Pancreas (tissue), 10 donors: Measurements from ENCODE around the gene FRMD4A. TPM values are rescaled to one million over a fixed set of nuclear protein-coding genes. Genes with fewer than 3 reads are reported as not detected.
A peak's percentile ranks its signal among the peaks of the same experiment; 100 is the strongest.

Experiments used
- ATAC-seq, 4 donors: fragments of 200-7000 bp; cut with Tn5 transposase; one replicate each; pipeline versions ENCODE4 v1.8.0 to v1.9.1; 2020; ENCODE audit warnings: mild to moderate bottlenecking in 4 of 4, moderate library complexity in 4 of 4
- DNase-seq, 6 donors: peaks; one replicate each; pipeline ENCODE4 v3.0.0-alpha.2; 2020
- FAIRE-seq: peaks from 2 replicates; lab custom pipeline; 2012; peaks lifted over from hg19 to GRCh38; lab: Jason Lieb, UNC
- H3K27ac ChIP-seq, 4 donors: fragments of 200-600 bp; sonication (generic); 1 replicate in 3 of 4; 2 replicates in 1 of 4; pipeline versions ENCODE4 v1.5.0 to v1.8.0; 2020
- H3K27me3 ChIP-seq, 4 donors: fragments of 200-600 bp; one replicate each; pipeline ENCODE4 v1.8.0; 2021
- H3K36me3 ChIP-seq, 3 donors: fragments of 200-600 bp; sonication (generic) in 1 of 3; one replicate each; pipeline versions ENCODE4 v1.5.0 to v1.8.0; 2020 to 2021
- H3K4me1 ChIP-seq, 3 donors: fragments of 200-600 bp; one replicate each; pipeline ENCODE4 v1.8.0; 2021
- H3K4me3 ChIP-seq, 4 donors: fragments of 200-600 bp; sonication (generic) in 2 of 4; one replicate each; pipeline versions ENCODE4 v1.5.0 to v1.8.0; 2020 to 2021
- H3K9me3 ChIP-seq, 4 donors: fragments of 200-600 bp; one replicate each; pipeline ENCODE4 v1.8.0; 2021
- WGBS, 2 donors: extraction: QIAGEN DNeasy Blood & Tissue Kit; methylation state at CpG; one replicate each; pipeline ENCODE4 v1.1.7; 2013; 5-methylcytosine and 5-hydroxymethylcytosine counted together
- intact Hi-C, 3 donors: fragments of 100-400 bp; cut with DNase I; formaldehyde crosslinking; loops; one replicate each; pipeline versions ENCODE4 v1.11.1 to v1.14.2; 2022
- polyA plus RNA-seq, 2 donors: library from polyadenylated mRNA; stranded (reverse); fragments of 200-250 nt; gene quantifications; one replicate each; pipeline ENCODE4 v1.2.3, GENCODE V29; 2013
- total RNA-seq, 6 donors: library from RNA; stranded (reverse); fragmentation: NEBNext Ultra II Directional in 4 of 6; extraction: Animal tissue kit (Norgen Biotek cat#: 25700) in 4 of 6; gene quantifications; one replicate each; pipeline versions ENCODE4 v1.2.1 to v1.2.4, GENCODE V29; 2021 to 2023
- TF ChIP-seq, protein P1 (sequence below), 4 donors: fragments of 200-600 bp; sonication (generic) in 3 of 4; IDR thresholded peaks; one replicate each; pipeline versions ENCODE4 v1.5.0 to v1.8.0; 2021; ENCODE audit warnings: antibody characterized with exemption in 4 of 4
- donor health status: healthy with polysubstance abuse.
- donor health status: DM: no; HTN: no; CAD: no; lungs with moderate emphysema.
- donor health status: DM: no; HTN: no; CAD: no.
- donor health status: control.
- donor health status: control.
- donor health status: Bipolar disorder and iron deficiency.
- donor health status: DM: yes; HTN: yes; CAD: no.
- donor health status: DM: no; HTN: no; CAD: no.
- donor health status: DM: no; HTN: no; CAD: no.
- donor health status: DM: yes; HTN: yes; CAD: no.

The FRMD4A gene
- total and polyA plus RNA-seq, 8 donors, result 13.5 to 27.5 (median 18.7) TPM

DNA sequence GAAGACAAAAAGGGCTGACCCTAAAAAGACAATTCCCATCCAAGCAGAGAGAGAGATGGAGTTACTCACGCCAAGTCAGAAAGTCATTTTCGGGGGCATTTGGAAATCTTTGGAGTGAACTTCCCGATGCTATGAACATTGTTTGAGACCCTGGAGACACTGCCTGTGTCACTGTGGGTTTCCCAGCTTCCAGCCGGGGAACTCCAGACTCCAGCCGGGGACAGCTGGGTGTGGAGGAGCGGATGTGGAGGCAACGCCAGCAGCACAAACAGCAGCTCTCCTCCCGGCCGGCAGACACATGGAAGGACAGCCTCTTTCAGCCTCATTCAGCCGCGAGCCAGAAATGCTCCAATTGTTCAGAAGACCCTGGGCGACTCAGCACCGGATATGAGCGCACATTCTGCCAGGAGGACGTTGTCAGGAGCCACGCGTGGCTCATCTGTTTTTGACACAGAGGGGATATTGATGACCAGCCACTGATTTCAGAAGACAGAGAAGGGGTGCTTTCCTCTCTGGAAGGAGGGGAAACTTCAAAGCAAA lies 646.4 kb downstream of the FRMD4A start:
- intact Hi-C loops, result no loop called here
- TF ChIP-seq, protein P1, sequence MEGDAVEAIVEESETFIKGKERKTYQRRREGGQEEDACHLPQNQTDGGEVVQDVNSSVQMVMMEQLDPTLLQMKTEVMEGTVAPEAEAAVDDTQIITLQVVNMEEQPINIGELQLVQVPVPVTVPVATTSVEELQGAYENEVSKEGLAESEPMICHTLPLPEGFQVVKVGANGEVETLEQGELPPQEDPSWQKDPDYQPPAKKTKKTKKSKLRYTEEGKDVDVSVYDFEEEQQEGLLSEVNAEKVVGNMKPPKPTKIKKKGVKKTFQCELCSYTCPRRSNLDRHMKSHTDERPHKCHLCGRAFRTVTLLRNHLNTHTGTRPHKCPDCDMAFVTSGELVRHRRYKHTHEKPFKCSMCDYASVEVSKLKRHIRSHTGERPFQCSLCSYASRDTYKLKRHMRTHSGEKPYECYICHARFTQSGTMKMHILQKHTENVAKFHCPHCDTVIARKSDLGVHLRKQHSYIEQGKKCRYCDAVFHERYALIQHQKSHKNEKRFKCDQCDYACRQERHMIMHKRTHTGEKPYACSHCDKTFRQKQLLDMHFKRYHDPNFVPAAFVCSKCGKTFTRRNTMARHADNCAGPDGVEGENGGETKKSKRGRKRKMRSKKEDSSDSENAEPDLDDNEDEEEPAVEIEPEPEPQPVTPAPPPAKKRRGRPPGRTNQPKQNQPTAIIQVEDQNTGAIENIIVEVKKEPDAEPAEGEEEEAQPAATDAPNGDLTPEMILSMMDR (IDR thresholded peaks at IDR 0.05), result no peak
- FAIRE-seq (no peak), DNase-seq (peak in 2 of 6 donors; percentile 28 to 30), ATAC-seq (peak in 2 of 4 donors; percentile 50 to 53)
- Histone ChIP-seq H3K27ac (peak overlapping the region in 1 of 4 donors; percentile 0), H3K4me1 (peaks cover 0 to 7% (median 0%) of the 10 kb centered on the region in 3 donors), H3K4me3 (no peak overlapping the region), H3K36me3 (peaks cover 0 to 6% (median 0%) of the 10 kb centered on the region in 3 donors), H3K27me3 (no peaks in the 10 kb centered on the region), H3K9me3 (no peaks in the 10 kb centered on the region)
- 73 to 74% methylated on average over 17 of the region's 17 CpGs for WGBS, 2 donors

DNA sequence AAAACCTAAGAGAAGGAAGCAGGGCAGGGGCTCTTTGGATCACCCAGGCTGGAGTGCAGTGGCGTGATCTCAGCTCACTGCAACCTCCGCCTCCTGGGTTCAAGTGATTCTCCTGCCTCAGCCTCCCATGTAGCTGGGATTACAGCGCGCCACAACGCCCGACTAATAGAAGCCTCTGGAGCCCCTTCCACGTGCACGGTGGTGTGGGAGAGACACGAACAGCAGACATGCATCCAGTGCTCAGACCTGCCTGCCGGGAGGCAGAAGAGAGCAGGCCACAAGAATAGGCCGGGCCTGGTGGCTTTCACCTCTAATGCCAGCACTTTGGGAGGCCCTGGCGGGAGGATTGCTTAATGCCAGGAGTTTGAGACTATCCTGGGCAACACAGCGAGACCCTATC lies 647.7 kb downstream of the FRMD4A start:
- intact Hi-C loops, result no loop called here
- DNase-seq (no peak), FAIRE-seq (no peak), ATAC-seq (no peak)
- peaks cover 0 to 7% (median 0%) of the 10 kb centered on the region in 3 donors for H3K4me1 ChIP-seq
- peaks cover 0 to 8% (median 0%) of the 10 kb centered on the region in 3 donors for H3K36me3 ChIP-seq
- TF ChIP-seq, protein P1 (IDR thresholded peaks at IDR 0.05), result no peak
- no peak overlapping the region for H3K4me3 ChIP-seq
- 96 to 97% methylated on average over 13 of the region's 13 CpGs for WGBS, 2 donors
- no peak overlapping the region for H3K27ac ChIP-seq
- no peaks in the 10 kb centered on the region for H3K9me3 ChIP-seq
- no peaks in the 10 kb centered on the region for H3K27me3 ChIP-seq

DNA sequence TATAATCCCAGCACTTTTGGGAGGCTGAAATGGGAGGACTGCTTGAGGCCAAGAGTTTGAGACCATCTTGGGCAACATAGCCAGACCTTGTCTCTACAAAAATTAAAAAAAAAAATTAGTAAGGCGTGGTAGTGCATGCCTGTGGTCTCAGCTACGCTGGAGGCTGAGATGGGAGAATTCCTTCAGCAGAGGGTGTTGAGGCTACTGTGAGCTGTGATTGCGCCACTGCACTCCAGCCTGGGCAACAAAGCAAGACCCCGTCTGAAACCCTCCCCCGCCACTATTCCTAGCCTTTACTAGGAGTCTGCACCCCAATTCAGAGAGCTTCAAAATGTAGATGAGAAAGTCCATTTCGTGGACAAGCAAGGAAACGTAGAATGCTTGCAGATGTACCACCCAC lies 648.8 kb downstream of the FRMD4A start:
- intact Hi-C loops, result no loop called here
- H3K27ac ChIP-seq, result no peak overlapping the region
- 87 to 89% methylated on average over 7 of the region's 7 CpGs for WGBS, 2 donors
- peaks cover 0 to 7% (median 0%) of the 10 kb centered on the region in 3 donors for H3K4me1 ChIP-seq
- H3K9me3 ChIP-seq, result no peaks in the 10 kb centered on the region
- no peak for ATAC-seq
- no peak for DNase-seq
- no peak overlapping the region for H3K4me3 ChIP-seq
- H3K36me3 ChIP-seq, result peaks cover 0 to 11% (median 0%) of the 10 kb centered on the region in 3 donors
- TF ChIP-seq, protein P1 (IDR thresholded peaks at IDR 0.05), result no peak
- no peaks in the 10 kb centered on the region for H3K27me3 ChIP-seq
- FAIRE-seq, result no peak

DNA sequence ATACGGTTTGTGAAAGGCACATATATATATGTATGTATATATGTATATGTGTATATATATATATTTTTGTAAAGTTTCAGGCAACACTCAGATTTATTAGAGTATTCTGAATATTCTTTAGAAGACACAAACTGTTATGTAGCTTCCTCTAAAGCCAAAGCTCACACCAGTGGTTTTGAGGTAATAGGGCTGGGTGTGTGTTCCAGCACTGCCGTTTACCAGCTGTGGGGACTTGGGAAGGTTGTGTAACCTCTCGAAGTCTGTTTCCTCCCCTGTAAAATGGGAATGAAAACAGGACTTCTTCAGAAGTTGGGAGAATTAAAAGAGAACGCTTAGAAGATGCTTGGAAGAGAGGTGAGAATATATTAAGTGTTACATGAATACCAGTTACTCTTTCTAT lies 649.2 kb downstream of the FRMD4A start:
- no peaks in the 10 kb centered on the region for H3K27me3 ChIP-seq
- TF ChIP-seq, protein P1 (IDR thresholded peaks at IDR 0.05), result no peak
- WGBS, 2 donors, result 56 to 62% methylated on average over 4 of the region's 4 CpGs
- intact Hi-C loops, result no loop called here
- no peak for FAIRE-seq
- H3K9me3 ChIP-seq, result no peaks in the 10 kb centered on the region
- H3K4me3 ChIP-seq, result no peak overlapping the region
- no peak overlapping the region for H3K27ac ChIP-seq
- no peak for DNase-seq
- peaks cover 0 to 11% (median 0%) of the 10 kb centered on the region in 3 donors for H3K36me3 ChIP-seq
- ATAC-seq, result no peak
- peaks cover 0 to 7% (median 0%) of the 10 kb centered on the region in 3 donors for H3K4me1 ChIP-seq

DNA sequence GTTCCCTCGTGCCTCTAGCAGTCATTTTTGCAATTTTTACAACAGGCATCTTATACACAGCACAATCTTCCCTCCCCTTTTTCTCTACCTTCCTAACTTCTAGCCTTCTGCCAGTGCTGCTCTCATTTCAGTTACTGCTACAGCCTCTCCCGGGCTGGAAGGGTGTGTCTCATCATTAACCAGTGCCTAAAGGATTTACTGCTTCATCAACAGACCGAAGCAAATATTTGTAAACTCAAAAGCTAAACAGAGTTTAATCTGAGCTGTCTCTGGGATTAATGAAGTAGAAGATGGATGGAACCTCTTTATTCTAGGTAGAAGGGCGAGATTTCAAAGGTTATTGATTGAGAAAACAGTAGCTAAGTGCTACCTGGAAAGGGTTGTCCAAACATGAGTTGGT lies 649.6 kb downstream of the FRMD4A start:
- intact Hi-C loops, result no loop called here
- Histone ChIP-seq H3K4me1 (peaks cover 0 to 7% (median 0%) of the 10 kb centered on the region in 3 donors), H3K4me3 (no peak overlapping the region), H3K27ac (no peak overlapping the region), H3K9me3 (no peaks in the 10 kb centered on the region), H3K36me3 (peaks cover 0 to 11% (median 0%) of the 10 kb centered on the region in 3 donors), H3K27me3 (no peaks in the 10 kb centered on the region)
- FAIRE-seq, result no peak
- TF ChIP-seq, protein P1 (IDR thresholded peaks at IDR 0.05), result no peak
- no peak for DNase-seq
- peak in 1 of 4 donors; percentile 52 for ATAC-seq
- WGBS, 2 donors, result 41 to 42% methylated on average over 4 of the region's 4 CpGs
